Fibroblast of lung (primary cell): Measurements from ENCODE around the gene INPP5A. TPM values are rescaled to one million over a fixed set of nuclear protein-coding genes. Genes with fewer than 3 reads are reported as not detected.

Experiments
- DNase-seq, 2 donors: peaks; one replicate each; pipeline versions ENCODE4 v3.0.0 to v3.0.0-alpha.2; 2010; ENCODE audit warnings: low read depth in 2 of 2
- H2AFZ ChIP-seq: 2 replicates; pipeline ENCODE4 v1.5.1; 2012; ENCODE audit warnings: low read length, control low read depth, inconsistent platforms
- H3K27ac ChIP-seq: 2 replicates; pipeline ENCODE4 v1.5.1; 2011; ENCODE audit warnings: low read length, control low read depth; ENCODE audit not compliant: insufficient read depth
- H3K27me3 ChIP-seq: 2 replicates; pipeline ENCODE4 v1.5.1; 2011; ENCODE audit warnings: mild to moderate bottlenecking, low read length; ENCODE audit not compliant: control insufficient read depth, insufficient read depth
- H3K36me3 ChIP-seq: 2 replicates; pipeline ENCODE4 v1.5.1; 2011; ENCODE audit warnings: low read length; ENCODE audit not compliant: control insufficient read depth, insufficient read depth
- H3K4me1 ChIP-seq: 2 replicates; pipeline ENCODE4 v1.5.1; 2011; ENCODE audit warnings: low read length; ENCODE audit not compliant: control insufficient read depth, insufficient read depth; ENCODE audit errors: extremely low read depth
- H3K4me2 ChIP-seq: 2 replicates; pipeline ENCODE4 v1.5.1; 2011; ENCODE audit warnings: low read length, control low read depth; ENCODE audit not compliant: insufficient read depth; ENCODE audit errors: extremely low read depth
- H3K4me3 ChIP-seq, 4 experiments: fragments of 200-600 bp in 1 of 4; sonication (generic) in 1 of 4; replicated peaks in 1 of 4; 2 replicates each; pipeline ENCODE4 v1.5.1; 2011 to 2016; ENCODE audit warnings: low read length in 4 of 4, low read depth in 3 of 4, mild to moderate bottlenecking in 3 of 4, control low read depth in 2 of 4, inconsistent platforms in 1 of 4, mixed read lengths in 1 of 4; ENCODE audit not compliant: insufficient read depth in 1 of 4; ENCODE audit errors: control extremely low read depth in 1 of 4
- H3K79me2 ChIP-seq: 2 replicates; pipeline ENCODE4 v1.5.1; 2012; ENCODE audit warnings: mild to moderate bottlenecking, low read length, inconsistent platforms; ENCODE audit not compliant: control insufficient read depth, insufficient read depth
- H3K9ac ChIP-seq: 2 replicates; pipeline ENCODE4 v1.5.1; 2011; ENCODE audit warnings: mild to moderate bottlenecking, low read length, control low read depth; ENCODE audit not compliant: insufficient read depth
- H3K9me3 ChIP-seq: 2 replicates; pipeline ENCODE4 v1.5.1; 2012; ENCODE audit warnings: low read depth, low read length; ENCODE audit not compliant: control insufficient read depth, insufficient read depth
- H4K20me1 ChIP-seq: 2 replicates; pipeline ENCODE4 v1.5.1; 2011; ENCODE audit warnings: low read length; ENCODE audit not compliant: control insufficient read depth, insufficient read depth; ENCODE audit errors: extremely low read depth
- CTCF ChIP-seq, 2 donors: IDR thresholded peaks in 1 of 2; conservative IDR thresholded peaks in 1 of 2; 1 replicate in 1 of 2; 2 replicates in 1 of 2; pipeline ENCODE4 v1.5.1; 2011 to 2012; ENCODE audit warnings: low read length in 2 of 2, control low read depth in 1 of 2, inconsistent platforms in 1 of 2, low read depth in 1 of 2, mild to moderate bottlenecking in 1 of 2
- EZH2 ChIP-seq: IDR thresholded peaks from 2 replicates; pipeline ENCODE4 v1.5.1; 2012; ENCODE audit warnings: low read length, control low read depth, mild to moderate bottlenecking; ENCODE audit errors: missing control alignments
- polyA plus RNA-seq, 2 donors: library from polyadenylated mRNA; depleted of rRNA in 1 of 2; stranded (reverse) in 1 of 2; unstranded in 1 of 2; fragments of >200 nt; gene quantifications; 2 replicates each; pipeline ENCODE4 v1.2.1, GENCODE V29; 2011 to 2012; ENCODE audit warnings: missing spikeins in 1 of 2
- total RNA-seq: library from RNA; depleted of rRNA; stranded (reverse); fragments of >200 nt; gene quantifications from 2 replicates; pipeline ENCODE4 v1.2.1, GENCODE V29; 2014

The INPP5A gene
- total and polyA plus RNA-seq, 2 donors (not counting 1 experiment from before 2014, with no cell fraction given) = 24.6 to 39.9 TPM

- H4K20me1 ChIP-seq = no peaks in the 10 kb centered on the region
- peak; percentile 58 to 63 for DNase-seq
- H3K36me3 ChIP-seq = no peaks in the 10 kb centered on the region
- H3K27me3 ChIP-seq = no peaks in the 10 kb centered on the region
- H3K4me3 ChIP-seq = no peak overlapping the region
- no peak for TF ChIP-seq EZH2
- no peak for TF ChIP-seq CTCF (conservative IDR thresholded peaks at IDR 0.05 in 1 of 2, IDR thresholded peaks at IDR 0.05 in 1 of 2; ENCODE audit: low read depth in 1 of 2, low read length in 2 of 2)
- H3K79me2 ChIP-seq = no peaks in the 10 kb centered on the region
- peak overlapping the region; percentile 57 for H3K4me2 ChIP-seq
- no peaks in the 10 kb centered on the region for H3K9me3 ChIP-seq
- no peak overlapping the region for H3K9ac ChIP-seq
- H3K27ac ChIP-seq = peak overlapping the region; percentile 54
- peak overlapping the region; percentile 33 for H2AFZ ChIP-seq
- peaks cover 28% of the 10 kb centered on the region for H3K4me1 ChIP-seq
These were observed 90.3 kb downstream of the INPP5A start for GRCh38 chr10:132627666-132628531.

- no peak for TF ChIP-seq CTCF (conservative IDR thresholded peaks at IDR 0.05 in 1 of 2, IDR thresholded peaks at IDR 0.05 in 1 of 2; ENCODE audit: low read depth in 1 of 2, low read length in 2 of 2)
- TF ChIP-seq EZH2 = no peak
These were observed 91.6 kb downstream of the INPP5A start for GRCh38 chr10:132628966-132629900.

GRCh38 chr10:132630156-132630555, 92.6 kb downstream of the INPP5A start:
- Histone ChIP-seq H3K9ac (no peak overlapping the region), H4K20me1 (no peaks in the 10 kb centered on the region), H3K9me3 (no peaks in the 10 kb centered on the region), H3K27ac (no peak overlapping the region), H3K4me3 (no peak overlapping the region), H3K36me3 (no peaks in the 10 kb centered on the region), H2AFZ (no peak overlapping the region), H3K4me2 (no peak overlapping the region), H3K4me1 (peaks cover 28% of the 10 kb centered on the region), H3K27me3 (no peaks in the 10 kb centered on the region), H3K79me2 (no peaks in the 10 kb centered on the region)
- no peak for TF ChIP-seq EZH2
- TF ChIP-seq CTCF (conservative IDR thresholded peaks at IDR 0.05 in 1 of 2, IDR thresholded peaks at IDR 0.05 in 1 of 2; ENCODE audit: low read depth in 1 of 2, low read length in 2 of 2) = no peak
- no peak for DNase-seq

More at GRCh38 chr10:132628966-132629900, 91.6 kb downstream of the INPP5A start:
- no peak overlapping the region for H2AFZ ChIP-seq
- no peaks in the 10 kb centered on the region for H4K20me1 ChIP-seq
- no peak overlapping the region for H3K4me3 ChIP-seq
- no peaks in the 10 kb centered on the region for H3K36me3 ChIP-seq
- peak overlapping the region; percentile 12 for H3K27ac ChIP-seq
- no peaks in the 10 kb centered on the region for H3K27me3 ChIP-seq
- no peaks in the 10 kb centered on the region for H3K79me2 ChIP-seq
- H3K4me2 ChIP-seq = peak overlapping the region; percentile 57
- peaks cover 30% of the 10 kb centered on the region for H3K4me1 ChIP-seq
- no peaks in the 10 kb centered on the region for H3K9me3 ChIP-seq
- no peak overlapping the region for H3K9ac ChIP-seq
- DNase-seq = no peak
